HG02840 (cell line): ENCODE measurements around the gene SRSF12.

Experiments
- ATAC-seq: cut with Tn5 transposase; IDR thresholded peaks from one replicate; pipeline ENCODE4 v1.9.1; 2021; ENCODE audit warnings: mild to moderate bottlenecking, moderate library complexity, moderate number of reproducible peaks; ENCODE audit not compliant: unreplicated experiment, low FRiP score

SRSF12 gene

DNA sequence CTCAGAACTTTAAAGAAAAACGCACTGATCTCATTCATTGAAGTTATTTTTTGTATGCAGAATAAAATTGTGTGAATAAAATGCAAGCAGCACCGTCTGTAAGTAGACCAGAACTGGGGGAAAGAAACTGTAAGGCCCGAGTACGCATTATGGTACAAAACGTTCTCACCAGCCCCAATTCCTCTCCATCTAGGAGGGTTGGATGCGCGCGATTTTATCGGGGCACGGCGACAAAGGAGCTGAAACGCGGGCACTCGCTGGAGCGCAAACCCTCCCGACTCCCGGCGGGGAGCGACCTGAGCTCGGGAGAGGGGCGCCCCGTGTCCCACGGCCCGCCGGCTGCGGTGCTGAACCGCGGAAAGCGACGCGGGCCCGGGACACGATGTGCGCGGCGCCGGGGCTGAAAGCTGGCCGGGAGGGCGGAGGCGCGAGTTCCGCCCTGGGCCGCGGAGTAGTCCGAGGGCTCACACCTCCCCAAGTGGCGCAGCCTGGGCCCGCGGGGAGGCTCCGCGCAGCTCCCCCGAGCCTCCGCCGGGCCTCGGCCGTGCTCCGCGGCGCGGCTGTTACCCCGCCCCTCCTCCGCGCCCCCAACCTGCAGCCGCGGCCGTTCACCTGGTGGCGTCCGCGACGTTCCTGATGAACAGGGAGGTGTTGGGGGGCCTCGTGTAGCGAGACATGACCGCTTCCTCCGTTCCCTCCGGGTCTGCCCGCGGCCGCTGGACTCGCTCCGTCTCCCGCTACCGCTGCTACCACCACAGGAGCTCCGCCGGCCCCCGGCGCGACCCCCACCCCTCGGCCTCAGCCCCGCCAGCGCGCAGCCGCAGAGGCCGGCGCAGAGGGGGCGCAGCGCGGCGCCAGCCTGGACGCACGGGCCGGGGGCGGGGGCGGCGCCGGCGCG, at the start of gene SRSF12:
TSS of gene SRSF12 (minus strand) at position 861 of the 898 bp plus-strand sequence. CDS start at position 677, 184 bp downstream.
- ATAC-seq = peak; percentile 65

DNA sequence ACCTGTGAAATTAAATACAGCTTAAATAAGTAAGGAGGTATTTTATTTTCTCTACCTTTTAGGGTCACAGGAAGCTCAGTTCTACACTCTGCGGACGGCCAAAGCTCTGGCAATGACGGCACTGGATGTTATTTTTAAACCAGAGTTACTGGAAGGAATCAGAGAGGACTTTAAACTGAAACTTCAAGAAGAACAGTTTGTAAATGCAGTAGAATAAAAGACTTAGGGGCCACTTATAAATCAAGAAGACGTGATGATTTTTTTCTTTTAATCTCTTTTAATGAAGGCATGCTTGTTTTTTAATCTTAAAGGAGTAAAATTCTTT, 44.1 kb upstream of the SRSF12 start:
- ATAC-seq = no peak

DNA sequence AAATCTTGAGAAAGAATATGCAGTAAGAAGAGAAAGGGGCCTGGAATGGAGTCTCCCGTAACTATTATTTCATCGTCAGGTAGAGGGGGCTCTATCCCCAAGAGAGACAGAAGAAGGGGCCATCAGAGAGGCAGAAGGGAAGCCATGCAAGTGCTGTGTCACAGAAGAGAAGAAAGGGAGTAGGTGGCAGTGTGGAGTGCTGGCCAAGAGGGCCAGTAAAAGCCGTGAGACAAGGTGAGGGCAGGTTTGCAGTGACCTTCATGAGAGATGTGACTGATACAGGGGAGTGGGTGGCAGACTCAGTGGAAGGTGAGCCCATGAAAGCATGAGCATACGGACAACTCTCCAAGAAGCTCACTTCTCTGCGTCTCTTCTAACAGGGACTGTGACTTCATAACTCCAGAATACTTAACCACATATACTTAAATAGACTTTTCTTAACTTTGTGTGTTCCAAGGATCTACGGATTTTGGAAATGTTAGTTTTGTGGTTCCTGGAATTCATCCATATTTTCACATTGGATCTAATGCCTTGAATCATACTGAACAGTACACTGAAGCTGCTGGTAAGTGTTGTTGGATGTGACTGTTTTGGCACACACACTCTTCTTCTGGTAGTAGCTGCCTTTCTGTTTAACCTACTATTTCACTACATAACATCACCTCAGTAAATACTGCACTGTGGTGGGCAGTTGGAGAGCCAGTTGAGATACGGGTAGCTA, 43.6 kb upstream of the SRSF12 start:
- ATAC-seq = no peak

DNA sequence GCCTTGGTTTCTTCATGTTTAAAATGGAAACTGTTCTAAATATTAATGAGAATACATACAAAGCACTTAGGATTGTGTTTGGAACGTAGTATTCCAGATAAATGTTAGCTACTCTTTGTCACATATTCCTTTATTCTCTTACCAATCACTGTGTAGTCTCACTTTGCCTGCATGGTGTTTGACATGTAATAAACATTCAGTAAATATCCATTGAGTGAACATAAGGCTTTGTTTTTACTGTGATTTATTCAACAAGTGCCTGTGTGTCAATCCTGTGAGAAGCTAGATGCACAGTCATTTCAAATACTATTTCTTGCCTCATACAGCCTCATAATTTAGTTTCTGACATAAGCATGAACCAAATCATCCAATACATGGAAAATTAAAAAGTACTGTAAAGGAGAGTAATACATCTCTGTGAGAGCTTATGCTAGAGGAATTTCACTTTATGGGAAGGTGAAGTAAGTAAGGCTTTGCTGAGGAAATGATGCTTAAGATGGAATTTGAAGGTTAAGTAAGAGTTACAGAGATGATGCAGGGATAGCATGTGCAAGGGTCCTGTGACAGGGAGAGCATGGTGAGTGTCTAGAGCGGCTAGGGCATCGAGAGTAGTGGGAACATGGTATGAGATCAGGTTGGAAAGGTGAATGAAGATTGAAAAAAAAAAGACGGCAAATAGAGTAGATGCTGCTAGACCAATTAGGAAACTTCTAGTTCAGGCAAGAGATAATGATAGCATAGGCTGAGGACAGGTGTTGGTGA, 42.6 kb upstream of the SRSF12 start:
- ATAC-seq = no peak

DNA sequence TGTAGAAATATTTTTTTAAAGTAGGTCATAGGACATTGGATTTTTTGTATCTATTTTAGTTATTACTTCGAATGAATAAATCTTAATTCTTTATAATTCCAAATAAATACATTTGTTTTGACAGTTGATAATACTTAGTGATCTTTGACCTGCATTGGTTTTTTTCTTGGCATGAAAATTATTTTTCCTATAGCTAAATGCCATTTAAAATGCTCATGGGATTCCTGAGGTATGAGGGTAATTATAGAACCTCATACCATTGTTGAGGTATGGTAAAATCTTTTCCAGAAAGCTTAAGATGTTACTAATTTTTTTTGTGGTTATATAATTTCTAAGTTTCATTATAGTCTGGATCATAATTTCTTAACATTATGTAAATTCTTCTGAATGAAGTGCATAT, 36.3 kb upstream of the SRSF12 start:
- ATAC-seq = no peak

DNA sequence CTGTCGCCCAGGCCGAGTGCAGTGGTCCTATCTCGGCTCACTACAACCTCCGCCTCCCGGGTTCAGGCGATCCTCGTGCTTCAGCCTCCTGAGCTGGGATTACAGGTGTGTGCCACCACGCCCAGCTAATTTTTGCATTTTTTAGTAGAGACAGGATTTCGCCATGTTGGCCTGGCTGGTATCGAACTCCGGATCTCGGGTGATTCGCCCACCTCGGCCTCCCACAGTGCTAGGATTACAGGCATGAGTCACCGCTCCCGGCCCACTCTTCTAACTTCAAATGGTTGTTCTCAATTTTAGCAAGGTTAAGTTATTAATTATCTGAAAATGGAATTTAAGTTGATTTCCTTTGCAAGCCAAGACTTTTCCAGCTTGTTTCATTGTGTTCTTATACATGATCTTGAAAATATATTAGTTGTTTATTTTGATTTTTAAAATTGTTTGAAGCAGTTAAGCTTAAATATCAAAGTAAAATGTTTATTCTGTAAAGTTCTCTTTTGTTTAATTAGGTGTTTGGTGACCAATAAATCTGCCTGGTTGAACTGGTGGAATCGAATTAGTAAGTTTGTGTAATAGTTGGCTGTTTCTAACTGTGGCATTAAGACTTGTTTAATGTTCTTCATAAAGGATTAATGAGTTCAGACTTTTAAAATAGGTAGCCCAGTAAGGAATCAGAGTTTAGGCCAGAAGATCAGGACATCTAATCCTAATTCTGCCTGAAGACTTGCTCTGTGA, 30.3 kb upstream of the SRSF12 start:
- ATAC-seq = no peak

DNA sequence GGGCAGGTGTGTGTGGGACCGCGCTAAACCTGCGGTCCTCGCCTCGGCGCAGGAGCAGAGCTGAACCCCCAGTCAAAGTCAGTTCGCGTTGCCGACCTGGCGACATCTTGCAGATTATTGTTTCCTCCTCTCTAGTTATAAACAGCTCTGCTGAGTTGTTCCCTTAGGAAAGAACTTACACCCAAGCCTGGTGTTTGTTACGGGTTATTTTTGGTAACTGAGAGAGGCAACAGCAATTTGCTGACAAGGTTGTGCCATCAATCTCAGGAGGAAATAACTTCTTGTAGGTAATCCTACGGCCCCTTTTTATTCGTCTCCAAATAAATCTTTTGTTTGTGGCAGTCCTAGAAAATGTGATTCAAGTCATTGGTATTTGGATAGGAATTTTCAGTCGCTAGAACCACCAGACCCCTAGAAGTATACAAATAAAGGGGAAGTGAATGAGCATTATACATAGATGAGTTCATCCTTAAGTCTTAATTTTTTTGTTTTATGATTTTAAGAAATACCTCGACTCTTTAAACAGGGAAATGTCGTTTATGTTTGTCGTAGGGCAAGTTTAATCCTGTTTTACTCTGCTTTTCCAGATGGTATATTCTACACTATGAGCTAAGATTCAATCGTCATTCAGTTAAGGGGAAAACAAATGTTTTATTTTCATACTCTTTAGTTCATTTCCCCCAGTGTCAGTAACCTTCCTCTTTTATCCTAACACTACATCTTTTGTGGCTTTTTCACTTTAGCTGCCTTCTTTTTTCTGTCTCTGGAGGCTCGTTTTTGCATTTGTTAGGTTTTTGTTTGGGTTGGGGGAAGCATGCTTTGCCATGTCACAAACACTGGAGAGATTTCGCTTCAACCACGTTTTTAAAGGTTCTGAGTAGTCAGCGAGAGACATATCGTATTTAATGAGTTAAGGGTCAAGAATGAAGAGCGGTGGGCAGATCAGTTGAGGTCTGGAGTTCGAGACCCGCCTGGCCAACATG, 29.1 kb upstream of the SRSF12 start:
- no peak for ATAC-seq

DNA sequence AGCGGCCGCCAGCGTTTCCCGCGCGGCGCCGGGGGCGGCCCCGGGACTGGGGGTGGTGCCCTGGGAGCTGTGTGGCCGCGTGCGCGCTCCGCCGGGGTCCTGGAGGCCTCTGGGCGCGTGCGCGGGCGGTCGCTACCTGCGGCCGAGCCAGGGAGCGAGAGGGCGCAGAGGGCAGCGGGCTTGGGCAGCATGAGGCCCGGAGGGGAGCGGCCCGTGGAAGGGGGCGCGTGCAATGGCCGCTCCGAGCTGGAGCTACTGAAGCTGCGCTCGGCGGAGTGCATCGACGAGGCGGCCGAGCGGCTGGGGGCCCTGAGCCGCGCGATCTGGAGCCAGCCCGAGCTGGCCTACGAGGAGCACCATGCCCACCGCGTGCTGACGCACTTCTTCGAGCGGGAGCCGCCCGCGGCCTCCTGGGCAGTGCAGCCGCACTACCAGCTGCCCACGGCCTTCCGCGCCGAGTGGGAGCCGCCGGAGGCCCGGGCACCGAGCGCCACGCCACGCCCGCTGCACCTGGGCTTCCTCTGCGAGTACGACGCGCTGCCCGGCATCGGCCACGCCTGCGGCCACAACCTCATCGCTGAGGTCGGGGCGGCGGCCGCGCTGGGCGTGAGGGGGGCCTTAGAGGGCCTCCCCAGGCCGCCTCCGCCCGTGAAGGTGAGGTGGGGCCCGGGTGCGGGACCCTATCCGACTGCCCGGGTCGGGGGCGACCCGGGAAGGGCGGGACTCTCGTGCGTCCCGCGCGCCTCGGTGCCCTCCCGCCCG, 28.3 kb upstream of the SRSF12 start, which contains the start of gene PM20D2:
TSS of gene PM20D2 (plus strand) at position 100 of the 762 bp plus-strand sequence. CDS start at position 190, 90 bp downstream.
- peak; percentile 40 for ATAC-seq

DNA sequence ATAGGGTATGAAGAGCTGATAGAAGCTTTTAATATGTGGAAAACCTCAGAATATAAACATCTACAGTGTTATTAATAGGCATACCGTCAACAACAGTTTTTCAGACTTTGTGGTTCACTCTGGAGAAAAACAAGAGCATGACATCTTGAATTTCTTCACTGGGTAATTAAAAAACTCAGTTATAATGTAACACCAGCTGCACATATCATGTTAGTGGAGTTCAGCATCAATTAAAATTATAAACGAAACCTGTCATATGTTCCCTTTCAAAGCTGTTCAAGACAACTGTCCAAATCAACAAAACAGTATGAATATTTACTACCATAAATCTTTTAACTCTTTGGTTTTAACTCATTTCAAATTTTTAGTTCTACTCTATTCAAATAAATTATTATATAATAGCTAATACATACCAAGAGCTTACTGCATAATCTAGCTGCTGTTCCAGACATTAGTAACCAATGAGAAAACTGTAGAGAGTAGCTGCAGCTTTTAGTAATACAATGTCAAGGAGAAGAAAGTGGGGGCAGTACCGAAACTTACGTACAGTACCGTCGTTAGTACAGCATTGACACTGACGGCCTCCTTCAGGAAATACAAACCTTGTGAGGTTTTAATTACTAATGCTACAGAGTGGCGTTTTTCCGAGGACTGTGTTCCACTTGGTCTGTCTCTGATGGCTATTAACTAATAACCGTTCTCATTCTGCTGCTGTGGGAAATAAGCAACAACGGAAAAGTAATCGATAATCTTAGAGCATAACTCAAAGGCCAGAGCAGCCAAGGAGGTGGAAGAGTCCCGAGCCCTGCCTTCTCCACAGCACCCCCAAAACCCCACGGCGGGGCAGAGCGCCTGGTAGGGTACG, 27.5 kb upstream of the SRSF12 start:
- peak; percentile 51 for ATAC-seq

DNA sequence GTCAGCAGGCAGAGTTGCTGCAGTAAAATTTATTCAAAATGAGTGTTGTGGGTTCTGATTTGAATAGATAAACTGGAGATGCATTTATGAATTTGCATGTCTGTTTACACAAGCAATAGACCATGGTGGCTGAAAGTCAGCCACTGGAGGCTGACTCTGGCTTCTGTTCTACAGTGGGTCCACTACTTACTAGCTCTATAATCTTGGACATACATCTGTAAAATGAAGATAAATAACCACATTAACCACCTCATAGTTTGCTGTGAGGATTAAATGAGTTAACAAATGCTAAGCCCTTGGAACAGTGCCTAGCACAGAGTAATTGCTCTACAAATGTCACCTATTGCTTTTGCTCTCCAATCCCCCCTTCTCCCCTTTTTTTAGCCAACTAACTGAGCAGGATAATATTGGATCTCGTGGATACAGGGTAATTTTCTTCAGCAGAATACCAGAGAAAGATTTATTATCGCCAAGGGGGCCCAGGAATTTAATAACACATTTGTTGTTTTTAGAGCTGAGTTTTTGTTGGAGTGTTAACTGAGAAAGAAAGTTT, 26.6 kb upstream of the SRSF12 start:
- ATAC-seq = peak; percentile 53

DNA sequence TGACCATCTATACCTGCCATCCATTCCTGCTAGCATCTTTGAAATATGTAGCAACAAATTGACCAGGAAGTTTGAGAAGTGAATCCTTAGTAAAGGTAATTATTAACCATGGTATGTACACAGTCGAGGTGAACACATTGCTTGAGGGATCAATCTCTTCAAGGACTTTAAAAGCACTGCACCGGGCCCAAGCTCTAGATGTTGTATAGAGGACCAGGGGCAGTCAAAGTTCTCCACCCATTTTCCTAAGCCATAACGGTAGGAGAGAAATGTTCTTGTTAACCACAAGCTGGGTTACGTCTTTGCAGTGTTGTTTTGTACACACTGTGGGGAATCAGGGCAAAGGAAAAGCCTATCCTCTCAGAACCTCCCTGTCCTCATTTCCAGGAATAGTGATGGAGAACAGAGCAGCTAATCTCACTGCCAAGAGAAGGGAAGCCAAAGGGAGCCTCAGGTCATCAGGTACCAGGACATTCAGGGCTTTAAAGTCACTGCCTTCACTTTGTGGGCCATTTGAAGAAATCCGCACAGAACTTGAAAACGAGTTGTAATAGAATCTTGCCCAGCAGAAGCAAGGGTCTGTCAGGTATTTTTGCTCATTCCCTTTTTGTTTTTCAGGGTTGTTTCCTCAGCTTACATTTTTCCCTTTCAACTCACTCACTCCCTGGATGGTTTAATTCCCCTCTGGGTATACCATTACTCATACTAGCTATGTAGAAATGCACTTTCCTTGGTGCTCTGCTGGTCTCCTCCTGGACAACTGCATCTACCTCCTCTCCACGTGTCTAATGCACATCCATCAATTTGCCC, 22.7 kb upstream of the SRSF12 start:
- ATAC-seq = no peak

DNA sequence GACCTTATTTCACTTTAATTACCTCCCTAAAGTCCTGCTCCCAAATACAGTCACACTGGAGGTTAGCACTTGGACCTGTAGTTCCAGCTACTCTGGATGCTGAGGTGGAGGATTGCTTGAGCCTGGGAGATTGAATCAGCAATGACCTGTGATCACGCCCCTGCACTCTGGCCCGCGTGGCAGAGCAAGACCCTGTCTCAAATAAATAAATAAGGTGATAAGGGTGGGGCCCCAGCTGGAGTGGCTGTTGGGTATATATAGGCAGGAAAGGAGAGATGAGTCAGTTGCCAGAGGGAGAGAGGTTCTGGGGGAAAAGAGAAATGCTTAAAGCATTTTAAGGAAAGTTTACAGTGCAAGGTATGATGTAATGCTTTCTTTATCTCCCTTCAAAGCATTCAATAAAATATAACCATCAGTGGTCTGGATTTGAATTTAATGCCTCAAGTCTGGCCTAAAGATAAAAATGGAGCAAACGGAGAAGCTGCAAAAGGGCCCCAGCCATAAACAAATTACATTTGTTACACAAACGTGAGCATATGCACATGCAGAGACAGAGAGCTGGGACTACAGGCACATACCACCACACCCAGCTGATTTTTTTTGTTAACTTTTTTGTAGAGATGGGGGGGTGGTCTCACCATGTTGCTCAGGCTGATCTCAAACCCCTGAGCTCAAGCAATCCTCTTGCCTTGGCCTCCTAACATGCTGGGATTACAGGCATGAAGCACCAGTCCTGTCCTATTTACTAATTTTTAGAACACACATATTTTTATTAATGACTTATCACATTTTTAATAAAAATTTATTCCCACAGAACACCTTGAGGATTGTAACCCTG, 21.9 kb upstream of the SRSF12 start:
- ATAC-seq = no peak

DNA sequence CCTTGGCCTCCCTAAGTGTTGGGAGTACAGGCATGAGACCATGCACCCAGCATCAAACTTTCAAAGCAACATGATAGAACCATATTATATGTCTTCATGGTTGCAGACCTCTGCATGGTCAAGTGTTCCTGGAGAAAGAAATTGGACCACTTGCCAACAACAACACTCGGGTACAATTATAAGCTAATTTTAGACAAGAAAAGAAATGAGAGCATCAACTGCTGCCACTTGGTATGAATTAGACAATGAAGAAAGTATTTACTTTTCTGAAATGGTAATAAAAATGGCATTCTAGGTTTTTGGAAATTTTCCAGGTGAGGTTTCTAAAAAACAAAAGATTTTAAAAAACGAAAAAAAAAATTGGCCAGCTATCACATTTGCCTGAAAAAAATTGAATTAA, 20.3 kb upstream of the SRSF12 start:
- ATAC-seq = no peak

DNA sequence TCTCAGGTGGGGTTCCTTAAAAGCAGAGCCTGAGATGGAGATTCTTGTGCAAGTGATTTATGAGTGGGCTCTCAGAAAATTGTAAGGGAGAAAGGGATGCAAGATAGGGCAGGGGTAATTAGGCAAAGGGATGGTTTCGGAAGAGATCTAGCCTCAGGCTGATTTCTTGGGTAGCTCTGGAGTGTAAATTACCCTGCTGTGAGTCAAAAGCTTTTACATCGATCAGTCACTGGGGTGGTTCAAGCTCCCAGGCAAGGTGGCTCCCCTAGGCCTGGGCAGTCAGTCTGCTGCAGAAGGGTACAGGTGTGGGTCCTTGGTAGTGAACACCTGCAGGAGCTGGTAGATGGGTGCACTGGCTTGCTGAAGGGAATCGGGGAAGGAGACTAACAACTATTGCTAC, 16.9 kb upstream of the SRSF12 start:
- ATAC-seq = no peak

DNA sequence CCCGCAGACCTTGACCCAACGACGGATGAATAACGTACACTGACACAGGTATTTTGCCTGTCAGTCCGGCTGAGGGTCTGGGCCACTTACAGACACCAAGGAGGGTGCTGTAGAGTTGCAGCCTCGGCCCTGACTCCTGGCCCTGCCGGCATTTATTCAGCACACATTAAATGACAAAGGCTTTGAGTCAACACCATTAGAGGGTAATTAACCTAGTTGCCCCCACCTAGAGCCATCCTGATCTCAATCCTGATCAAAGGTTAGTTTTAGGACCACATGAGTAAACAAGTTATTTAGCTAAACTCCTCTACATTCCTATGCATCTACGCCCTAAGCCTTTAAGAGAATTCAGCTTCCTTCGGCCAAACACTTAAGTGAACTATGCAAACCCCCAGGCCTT, 16.1 kb upstream of the SRSF12 start:
- ATAC-seq = no peak

DNA sequence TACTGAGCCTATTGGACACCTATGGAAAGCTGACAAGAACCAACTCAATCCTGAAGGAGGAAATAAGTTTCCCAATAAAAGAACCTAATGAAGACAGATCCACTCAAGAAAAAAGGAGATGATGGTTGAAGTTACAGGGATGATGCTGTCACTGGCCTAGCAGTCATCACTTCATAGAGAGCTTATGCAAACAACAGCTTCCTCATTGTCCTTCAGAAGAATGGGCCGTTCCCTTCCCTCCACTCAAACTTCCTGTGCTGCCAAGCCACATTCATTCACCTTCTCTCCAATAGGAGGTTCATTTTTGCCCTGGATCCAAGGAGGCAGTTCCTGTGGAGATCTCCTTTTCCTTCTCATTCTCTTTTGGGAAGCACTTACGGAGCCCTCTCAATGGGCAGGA, 14.2 kb upstream of the SRSF12 start:
- no peak for ATAC-seq
